Measurements from ENCODE around the gene CCR5. TPM values are rescaled to one million over a fixed set of nuclear protein-coding genes. Genes with fewer than 3 reads are reported as not detected.

Gene CCR5
- total and polyA plus RNA-seq, 9 of the 15 experiments (the other 6 are each of a cell fraction or from before 2014, with no cell fraction given) = not detected

- intact Hi-C loops (cut with micrococcal nuclease) (no loop called here), in situ Hi-C loops (cut with MboI) (no loop called here)
- Histone ChIP-seq H3K27ac (ENCODE audit: extremely low read depth, low read depth, low read length) (peak overlapping the region; percentile 13; the same call in 1 of the 3 replicates), H3K9ac (ENCODE audit: insufficient read depth in 1 of 2, low read depth in 2 of 2, low read length in 2 of 2) (no peak overlapping the region), H3K4me1 (replicated peaks in 1 of 2; ENCODE audit: control insufficient read depth in 2 of 2, insufficient read depth in 2 of 2, low read length in 2 of 2) (peaks cover 10 to 39% of the 10 kb centered on the region in 2 experiments), H3K4me3 (no peak overlapping the region), H3K9me3 (replicated peaks; ENCODE audit: control insufficient read depth, insufficient read depth, low read depth, low read length) (no peaks in the 10 kb centered on the region), H3K9me1 (ENCODE audit: control insufficient read depth, insufficient read depth, low read length) (no peaks in the 10 kb centered on the region), H3K4me2 (ENCODE audit: insufficient read depth, low read length) (peak overlapping the region; percentile 26; the same call in 1 of the 2 replicates), H3K27me3 (ENCODE audit: control insufficient read depth in 2 of 2, insufficient read depth in 2 of 2, low read length in 2 of 2) (peaks cover 0 to 11% of the 10 kb centered on the region in 2 experiments; a peak in 2 of 5 replicates), H3K36me3 (ENCODE audit: control insufficient read depth, insufficient read depth, low read length) (no peaks in the 10 kb centered on the region), H2AFZ (ENCODE audit: low read depth, low read length) (no peak overlapping the region), H3K79me2 (ENCODE audit: control insufficient read depth, insufficient read depth, low read length) (no peaks in the 10 kb centered on the region), H4K20me1 (replicated peaks; ENCODE audit: control insufficient read depth, insufficient read depth, low read length) (no peaks in the 10 kb centered on the region)
- BruUV-seq (replicated peaks) = no TSS peak
- FAIRE-seq = no peak
- POLR2A ChIA-PET = interaction anchor here (0.7 to 1.7 kb wide), 7 partner anchors 8 to 611 kb away, joined by 3 to 7 read pairs (median 4); partner anchors contain the start of gene CCR2
- 0% methylated on average over 2 of the region's 2 CpGs for WGBS (ENCODE audit: insufficient coverage, low coverage, missing lambda C conversion rate)
- CTCF ChIA-PET (ENCODE audit: low intra/inter-chr PET ratio) = no interaction called here
- peak; percentile 13; the same call in 1 of the 3 replicates for ATAC-seq
- DNase-seq (ENCODE audit: extremely low read depth in 1 of 4, low spot score in 3 of 4) = peak in 1 of 4 experiments; percentile 39
- no peak for TF ChIP-seq L3MBTL2 (IDR thresholded peaks at IDR 0.05)
- TF ChIP-seq ETV1 (tag; conservative IDR thresholded peaks at IDR 0.05; ENCODE audit: low read depth) = peak; percentile 76
- peak; percentile 68; the same call in 1 of the 2 replicates for TF ChIP-seq ZNF589 (CRISPR knock-in tag; IDR thresholded peaks at IDR 0.05; ENCODE audit: low read depth)
- no peak for TF ChIP-seq CTCF (IDR thresholded peaks at IDR 0.05 in 2 of 3, conservative IDR thresholded peaks at IDR 0.05 in 1 of 3; ENCODE audit: insufficient read depth in 2 of 3, low read depth in 1 of 3, low read length in 3 of 3)
- no peak for TF ChIP-seq ZNF23 (CRISPR knock-in tag; IDR thresholded peaks at IDR 0.05)
- peak in 1 of 2 experiments; percentile 26; a peak in 1 of 4 replicates for TF ChIP-seq MLLT1 (IDR thresholded peaks at IDR 0.05)
- no peak for TF ChIP-seq STAT5B (CRISPR knock-in tag; IDR thresholded peaks at IDR 0.05)
- peak; percentile 86 for TF ChIP-seq JUN (IDR thresholded peaks at IDR 0.05; ENCODE audit: borderline replicate concordance, low read depth, low read length)
- no peak for TF ChIP-seq JUN (CRISPR knock-in tag; IDR thresholded peaks at IDR 0.05; ENCODE audit: borderline replicate concordance)
- TF ChIP-seq TFAP4 (CRISPR knock-in tag; IDR thresholded peaks at IDR 0.05; ENCODE audit: borderline replicate concordance) = no peak
- TF ChIP-seq RBM22 (IDR thresholded peaks at IDR 0.05; ENCODE audit: low read depth, low read length, poor library complexity, severe bottlenecking) = no peak
- peak; percentile 75 for TF ChIP-seq ATF3 (IDR thresholded peaks at IDR 0.05)
- TF ChIP-seq ATF3 (CRISPR knock-in tag; conservative IDR thresholded peaks at IDR 0.05) = no peak
- no peak for TF ChIP-seq ZBTB7A (IDR thresholded peaks at IDR 0.05; ENCODE audit: borderline replicate concordance, control insufficient read depth, low read depth, low read length)
- 0 out of 2 replicates have a peak, but pooled peaks have one; percentile 46 for TF ChIP-seq NFRKB (IDR thresholded peaks at IDR 0.05; ENCODE audit: low read depth)
- TF ChIP-seq JUND (IDR thresholded peaks at IDR 0.05; ENCODE audit: borderline replicate concordance, low read depth, low read length) = peak; percentile 86
- TF ChIP-seq JUND (tag; IDR thresholded peaks at IDR 0.05; ENCODE audit: borderline replicate concordance, low read depth, low read length) = peak; percentile 76; the same call in 2 of the 3 replicates
- no peak for TF ChIP-seq KAT8 (IDR thresholded peaks at IDR 0.05; ENCODE audit: low read depth)
These were observed 28.8 kb downstream of the CCR5 start for GRCh38 chr3:46399557-46399956.

Data from K562 (cell line).